HepG2 (cell line): ENCODE results near the gene LRP10. TPM values are rescaled to one million over a fixed set of nuclear protein-coding genes. Genes with fewer than 3 reads are reported as not detected.

Experiments
- CCDC6 ChIP-seq: sonication (generic); formaldehyde crosslinking; IDR thresholded peaks from 2 replicates; pipeline ENCODE4 v1.8.1; 2022; ENCODE audit warnings: mild to moderate bottlenecking, missing genetic modification reagents, moderate library complexity
- CENPX ChIP-seq: sonication (generic); formaldehyde crosslinking; IDR thresholded peaks from 2 replicates; pipeline ENCODE4 v1.9.0; 2021; ENCODE audit warnings: mild to moderate bottlenecking, missing genetic modification reagents, moderate library complexity
- MEIS1 ChIP-seq: sonication (generic); formaldehyde crosslinking; IDR thresholded peaks from 2 replicates; pipeline ENCODE4 v1.9.0; 2021; ENCODE audit warnings: mild to moderate bottlenecking, missing genetic modification reagents, moderate library complexity, borderline replicate concordance
- MIER3 ChIP-seq: IDR thresholded peaks from 2 replicates; pipeline ENCODE4 v1.6.1; 2016; ENCODE audit warnings: missing compliant biosample characterization, borderline replicate concordance
- MTF2 ChIP-seq: sonication (generic); formaldehyde crosslinking; IDR thresholded peaks from 2 replicates; pipeline ENCODE4 v1.5.0; 2020; ENCODE audit warnings: missing genetic modification reagents, borderline replicate concordance
- NFKB2 ChIP-seq: sonication (generic); formaldehyde crosslinking; IDR thresholded peaks from 2 replicates; pipeline ENCODE4 v1.4.0; 2020; ENCODE audit warnings: missing genetic modification reagents, borderline replicate concordance
- NPAS2 ChIP-seq: sonication (generic); formaldehyde crosslinking; IDR thresholded peaks from 2 replicates; pipeline ENCODE4 v1.8.0; 2022; ENCODE audit warnings: mild to moderate bottlenecking, missing genetic modification reagents, borderline replicate concordance
- POLR2A ChIP-seq, 2 experiments: IDR thresholded peaks; 2 replicates each; pipeline ENCODE4 v1.6.1; 2011; ENCODE audit warnings: low read depth in 2 of 2, low read length in 2 of 2, mild to moderate bottlenecking in 1 of 2, moderate library complexity in 1 of 2; ENCODE audit not compliant: insufficient read depth in 1 of 2
- RNF2 ChIP-seq: fragments of 450-650 bp; conservative IDR thresholded peaks from 2 replicates; pipeline ENCODE4 v1.6.1; 2016; ENCODE audit warnings: low read depth
- RXRA ChIP-seq: sonication (generic); formaldehyde crosslinking; IDR thresholded peaks from 2 replicates; pipeline ENCODE4 v1.5.1; 2020; ENCODE audit warnings: missing genetic modification reagents
- SMAD1 ChIP-seq: sonication (generic); formaldehyde crosslinking; IDR thresholded peaks from 2 replicates; pipeline ENCODE4 v1.4.0; 2020; ENCODE audit warnings: missing genetic modification reagents, low read depth, mild to moderate bottlenecking, borderline replicate concordance
- ZNF12 ChIP-seq: sonication (generic); formaldehyde crosslinking; IDR thresholded peaks from 2 replicates; pipeline ENCODE4 v1.5.0; 2020; ENCODE audit warnings: missing genetic modification reagents
- ZNF333 ChIP-seq: sonication (generic); formaldehyde crosslinking; IDR thresholded peaks from 2 replicates; pipeline ENCODE4 v1.4.0; 2020; ENCODE audit warnings: mild to moderate bottlenecking, missing genetic modification reagents, borderline replicate concordance
- ZNF546 ChIP-seq: sonication (generic); formaldehyde crosslinking; conservative IDR thresholded peaks from 2 replicates; pipeline ENCODE4 v1.8.1; 2023; ENCODE audit warnings: mild to moderate bottlenecking, missing genetic modification reagents
- ZNF75D ChIP-seq: sonication (generic); formaldehyde crosslinking; IDR thresholded peaks from 2 replicates; pipeline ENCODE4 v1.8.1; 2023; ENCODE audit warnings: missing genetic modification reagents, mild to moderate bottlenecking, borderline replicate concordance
- ZNF775 ChIP-seq: sonication (generic); formaldehyde crosslinking; IDR thresholded peaks from 2 replicates; pipeline ENCODE4 v1.4.0; 2020; ENCODE audit warnings: missing genetic modification reagents, mild to moderate bottlenecking, moderate library complexity, borderline replicate concordance
- ZNF776 ChIP-seq: sonication (generic); formaldehyde crosslinking; IDR thresholded peaks from 2 replicates; pipeline ENCODE4 v1.4.0; 2020; ENCODE audit warnings: mild to moderate bottlenecking, missing genetic modification reagents
- ZNF891 ChIP-seq: sonication (generic); formaldehyde crosslinking; IDR thresholded peaks from 2 replicates; pipeline ENCODE4 v1.5.0; 2020; ENCODE audit warnings: mild to moderate bottlenecking, missing genetic modification reagents
- polyA plus RNA-seq, 8 experiments: library from polyadenylated mRNA; depleted of rRNA in 3 of 8; stranded (reverse) in 7 of 8; unstranded in 1 of 8; fragments of >200 nt; fragmentation: Illumina TruSeq in 4 of 8; extraction: Trizol in 4 of 8; gene quantifications; 2 replicates each; pipeline versions ENCODE4 v1.2.1 to v1.2.3, GENCODE V29; 2011 to 2016; ENCODE audit warnings: low read depth in 4 of 8, missing spikeins in 1 of 8, mixed read lengths in 1 of 8; ENCODE audit not compliant: insufficient read depth in 1 of 8
- total RNA-seq, 5 experiments: library from RNA; depleted of rRNA; stranded (reverse); fragments of >200 nt; fragmentation: Illumina TruSeq; extraction: Trizol; gene quantifications; 2 replicates each; pipeline ENCODE4 v1.2.3, GENCODE V29; 2016; ENCODE audit warnings: low read depth in 1 of 5
- TF ChIP-seq, protein P1 (sequence below): sonication (generic); formaldehyde crosslinking; IDR thresholded peaks from 2 replicates; pipeline ENCODE4 v1.8.0; 2022; ENCODE audit warnings: missing genetic modification reagents, mild to moderate bottlenecking, moderate library complexity, borderline replicate concordance
- TF ChIP-seq, protein P2 (sequence below): sonication (generic); formaldehyde crosslinking; IDR thresholded peaks from 2 replicates; pipeline ENCODE4 v1.4.0; 2020; ENCODE audit warnings: mild to moderate bottlenecking, missing genetic modification reagents
- TF ChIP-seq, protein P3 (sequence below), 2 experiments: sonication (generic) in 1 of 2; formaldehyde crosslinking in 1 of 2; IDR thresholded peaks; 2 replicates each; pipeline versions ENCODE4 v1.5.1 to v1.6.1; 2011 to 2020; ENCODE audit warnings: borderline replicate concordance in 1 of 2, low read depth in 1 of 2, low read length in 1 of 2, mild to moderate bottlenecking in 1 of 2, missing genetic modification reagents in 1 of 2, moderate library complexity in 1 of 2

Gene LRP10
- total and polyA plus RNA-seq, 2 of the 13 experiments (the other 11 are each of a cell fraction or from before 2014, with no cell fraction given): 16.9 to 45.2 TPM

DNA sequence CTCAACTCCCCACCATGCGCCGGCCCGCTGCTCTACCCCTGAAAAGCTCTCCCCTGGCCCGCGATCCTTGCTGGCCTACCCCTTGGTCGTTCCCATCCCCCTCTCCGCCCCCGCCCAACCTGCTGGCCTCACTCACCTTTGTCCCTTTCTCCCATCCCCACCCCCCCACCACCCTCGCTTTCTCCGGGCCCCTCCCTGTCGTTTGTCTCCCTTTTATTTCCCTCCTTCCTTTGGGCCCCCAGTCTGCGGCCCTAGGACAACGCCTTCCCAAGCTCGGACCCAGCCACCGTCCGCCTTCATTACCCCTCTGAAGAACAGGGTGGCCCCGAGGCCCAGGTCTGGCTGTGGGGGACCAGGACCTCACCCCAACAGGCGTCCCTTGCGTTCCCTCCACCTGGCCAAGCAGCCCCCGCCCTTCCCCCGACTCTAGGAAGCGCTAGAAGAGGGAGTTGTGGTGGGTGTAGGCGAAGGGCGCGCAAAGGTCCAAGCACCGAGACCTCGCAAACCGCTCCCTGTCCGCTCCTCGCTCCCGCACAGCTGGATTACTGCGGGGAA, 49.4 kb upstream of the LRP10 start (continued):
- TF ChIP-seq, protein P1, sequence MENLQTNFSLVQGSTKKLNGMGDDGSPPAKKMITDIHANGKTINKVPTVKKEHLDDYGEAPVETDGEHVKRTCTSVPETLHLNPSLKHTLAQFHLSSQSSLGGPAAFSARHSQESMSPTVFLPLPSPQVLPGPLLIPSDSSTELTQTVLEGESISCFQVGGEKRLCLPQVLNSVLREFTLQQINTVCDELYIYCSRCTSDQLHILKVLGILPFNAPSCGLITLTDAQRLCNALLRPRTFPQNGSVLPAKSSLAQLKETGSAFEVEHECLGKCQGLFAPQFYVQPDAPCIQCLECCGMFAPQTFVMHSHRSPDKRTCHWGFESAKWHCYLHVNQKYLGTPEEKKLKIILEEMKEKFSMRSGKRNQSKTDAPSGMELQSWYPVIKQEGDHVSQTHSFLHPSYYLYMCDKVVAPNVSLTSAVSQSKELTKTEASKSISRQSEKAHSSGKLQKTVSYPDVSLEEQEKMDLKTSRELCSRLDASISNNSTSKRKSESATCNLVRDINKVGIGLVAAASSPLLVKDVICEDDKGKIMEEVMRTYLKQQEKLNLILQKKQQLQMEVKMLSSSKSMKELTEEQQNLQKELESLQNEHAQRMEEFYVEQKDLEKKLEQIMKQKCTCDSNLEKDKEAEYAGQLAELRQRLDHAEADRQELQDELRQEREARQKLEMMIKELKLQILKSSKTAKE (CRISPR knock-in tag): no peak
- TF ChIP-seq NPAS2 (CRISPR knock-in tag) (no peak), MEIS1 (CRISPR knock-in tag) (no peak), NFKB2 (peak; percentile 64; the same call in 1 of the 2 replicates), CCDC6 (CRISPR knock-in tag) (no peak), ZNF333 (CRISPR knock-in tag) (no peak), ZNF12 (CRISPR knock-in tag) (no peak), SMAD1 (CRISPR knock-in tag) (no peak), ZNF891 (CRISPR knock-in tag) (no peak), CENPX (no peak), ZNF776 (CRISPR knock-in tag) (no peak), ZNF546 (CRISPR knock-in tag) (no peak), RXRA (CRISPR knock-in tag) (no peak), MIER3 (CRISPR knock-in tag) (no peak), MTF2 (CRISPR knock-in tag) (no peak), ZNF75D (no peak), POLR2A (IDR thresholded peaks at IDR 0.05; ENCODE audit: insufficient read depth in 1 of 2, low read depth in 2 of 2, low read length in 2 of 2) (no peak), RNF2 (no peak), ZNF775 (CRISPR knock-in tag) (no peak)
- TF ChIP-seq, protein P2, sequence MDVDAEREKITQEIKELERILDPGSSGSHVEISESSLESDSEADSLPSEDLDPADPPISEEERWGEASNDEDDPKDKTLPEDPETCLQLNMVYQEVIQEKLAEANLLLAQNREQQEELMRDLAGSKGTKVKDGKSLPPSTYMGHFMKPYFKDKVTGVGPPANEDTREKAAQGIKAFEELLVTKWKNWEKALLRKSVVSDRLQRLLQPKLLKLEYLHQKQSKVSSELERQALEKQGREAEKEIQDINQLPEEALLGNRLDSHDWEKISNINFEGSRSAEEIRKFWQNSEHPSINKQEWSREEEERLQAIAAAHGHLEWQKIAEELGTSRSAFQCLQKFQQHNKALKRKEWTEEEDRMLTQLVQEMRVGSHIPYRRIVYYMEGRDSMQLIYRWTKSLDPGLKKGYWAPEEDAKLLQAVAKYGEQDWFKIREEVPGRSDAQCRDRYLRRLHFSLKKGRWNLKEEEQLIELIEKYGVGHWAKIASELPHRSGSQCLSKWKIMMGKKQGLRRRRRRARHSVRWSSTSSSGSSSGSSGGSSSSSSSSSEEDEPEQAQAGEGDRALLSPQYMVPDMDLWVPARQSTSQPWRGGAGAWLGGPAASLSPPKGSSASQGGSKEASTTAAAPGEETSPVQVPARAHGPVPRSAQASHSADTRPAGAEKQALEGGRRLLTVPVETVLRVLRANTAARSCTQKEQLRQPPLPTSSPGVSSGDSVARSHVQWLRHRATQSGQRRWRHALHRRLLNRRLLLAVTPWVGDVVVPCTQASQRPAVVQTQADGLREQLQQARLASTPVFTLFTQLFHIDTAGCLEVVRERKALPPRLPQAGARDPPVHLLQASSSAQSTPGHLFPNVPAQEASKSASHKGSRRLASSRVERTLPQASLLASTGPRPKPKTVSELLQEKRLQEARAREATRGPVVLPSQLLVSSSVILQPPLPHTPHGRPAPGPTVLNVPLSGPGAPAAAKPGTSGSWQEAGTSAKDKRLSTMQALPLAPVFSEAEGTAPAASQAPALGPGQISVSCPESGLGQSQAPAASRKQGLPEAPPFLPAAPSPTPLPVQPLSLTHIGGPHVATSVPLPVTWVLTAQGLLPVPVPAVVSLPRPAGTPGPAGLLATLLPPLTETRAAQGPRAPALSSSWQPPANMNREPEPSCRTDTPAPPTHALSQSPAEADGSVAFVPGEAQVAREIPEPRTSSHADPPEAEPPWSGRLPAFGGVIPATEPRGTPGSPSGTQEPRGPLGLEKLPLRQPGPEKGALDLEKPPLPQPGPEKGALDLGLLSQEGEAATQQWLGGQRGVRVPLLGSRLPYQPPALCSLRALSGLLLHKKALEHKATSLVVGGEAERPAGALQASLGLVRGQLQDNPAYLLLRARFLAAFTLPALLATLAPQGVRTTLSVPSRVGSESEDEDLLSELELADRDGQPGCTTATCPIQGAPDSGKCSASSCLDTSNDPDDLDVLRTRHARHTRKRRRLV (CRISPR knock-in tag): no peak
- TF ChIP-seq, protein P3, sequence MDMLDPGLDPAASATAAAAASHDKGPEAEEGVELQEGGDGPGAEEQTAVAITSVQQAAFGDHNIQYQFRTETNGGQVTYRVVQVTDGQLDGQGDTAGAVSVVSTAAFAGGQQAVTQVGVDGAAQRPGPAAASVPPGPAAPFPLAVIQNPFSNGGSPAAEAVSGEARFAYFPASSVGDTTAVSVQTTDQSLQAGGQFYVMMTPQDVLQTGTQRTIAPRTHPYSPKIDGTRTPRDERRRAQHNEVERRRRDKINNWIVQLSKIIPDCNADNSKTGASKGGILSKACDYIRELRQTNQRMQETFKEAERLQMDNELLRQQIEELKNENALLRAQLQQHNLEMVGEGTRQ (IDR thresholded peaks at IDR 0.05; ENCODE audit: low read depth, low read length): no peak
- TF ChIP-seq, protein P3 (CRISPR knock-in tag; IDR thresholded peaks at IDR 0.05; ENCODE audit: borderline replicate concordance): no peak
